Measurements from ENCODE around the gene PLAC8L1. TPM values are rescaled to one million over a fixed set of nuclear protein-coding genes. Genes with fewer than 3 reads are reported as not detected.
A peak's percentile ranks its signal among the peaks of the same experiment; 100 is the strongest.

PLAC8L1 gene
- total and polyA plus RNA-seq, 4 donors = 0.46 to 0.51 TPM; not detected in 2

DNA sequence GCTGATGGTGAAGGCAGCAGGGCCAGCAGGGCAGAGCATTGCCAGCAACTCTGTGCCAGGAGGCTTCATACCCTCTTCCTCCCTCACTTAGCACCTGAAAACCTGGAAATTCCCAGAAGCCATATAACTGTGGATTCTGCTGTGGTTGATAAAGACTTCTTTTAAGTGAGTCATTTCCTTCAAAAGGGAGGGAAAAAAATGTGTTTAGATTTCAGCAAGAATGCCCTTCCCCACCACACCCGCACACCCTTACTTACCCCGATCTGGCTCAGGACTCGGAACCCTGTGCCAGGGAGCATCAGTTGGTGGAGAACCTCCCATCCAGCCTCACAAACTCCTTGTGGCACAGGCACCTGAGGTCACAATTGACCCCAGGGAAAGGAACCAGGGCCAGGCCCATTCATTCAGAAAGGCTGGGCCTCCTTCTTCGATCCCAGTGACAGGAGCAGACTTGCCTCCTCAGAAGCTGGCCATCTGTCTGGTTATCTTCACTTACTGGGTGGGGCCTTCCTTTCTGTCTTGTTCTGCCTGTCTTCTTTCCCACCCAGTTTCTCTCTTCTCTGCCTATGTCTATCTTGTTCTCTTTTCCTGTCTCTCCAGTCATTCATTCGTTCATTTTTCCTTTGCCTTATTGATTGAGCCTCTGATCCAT lies 62.6 kb downstream of the PLAC8L1 start:
- Histone ChIP-seq H3K9me3 (ENCODE audit: control insufficient read depth in 4 of 4, insufficient read depth in 3 of 4, low read length in 3 of 4) (no peaks in the 10 kb centered on the region), H3K9ac (ENCODE audit: insufficient read depth in 1 of 2, low read length in 2 of 2) (no peak overlapping the region), H3K27me3 (ENCODE audit: control insufficient read depth in 3 of 3, insufficient read depth in 3 of 3, low read length in 2 of 3) (no peaks in the 10 kb centered on the region), H3K36me3 (ENCODE audit: control insufficient read depth in 4 of 4, insufficient read depth in 4 of 4, low read length in 4 of 4) (no peaks in the 10 kb centered on the region), H3K4me1 (ENCODE audit: control insufficient read depth in 5 of 5, insufficient read depth in 5 of 5, low read length in 5 of 5) (peaks cover 0 to 4% (median 0%) of the 10 kb centered on the region in 5 donors), H3K27ac (ENCODE audit: low read depth in 1 of 2, low read length in 1 of 2) (no peak overlapping the region), H3K4me3 (no peak overlapping the region)
- peak; percentile 48 for ATAC-seq (ENCODE audit: insufficient read depth, low FRiP score)
- TF ChIP-seq, protein P1, sequence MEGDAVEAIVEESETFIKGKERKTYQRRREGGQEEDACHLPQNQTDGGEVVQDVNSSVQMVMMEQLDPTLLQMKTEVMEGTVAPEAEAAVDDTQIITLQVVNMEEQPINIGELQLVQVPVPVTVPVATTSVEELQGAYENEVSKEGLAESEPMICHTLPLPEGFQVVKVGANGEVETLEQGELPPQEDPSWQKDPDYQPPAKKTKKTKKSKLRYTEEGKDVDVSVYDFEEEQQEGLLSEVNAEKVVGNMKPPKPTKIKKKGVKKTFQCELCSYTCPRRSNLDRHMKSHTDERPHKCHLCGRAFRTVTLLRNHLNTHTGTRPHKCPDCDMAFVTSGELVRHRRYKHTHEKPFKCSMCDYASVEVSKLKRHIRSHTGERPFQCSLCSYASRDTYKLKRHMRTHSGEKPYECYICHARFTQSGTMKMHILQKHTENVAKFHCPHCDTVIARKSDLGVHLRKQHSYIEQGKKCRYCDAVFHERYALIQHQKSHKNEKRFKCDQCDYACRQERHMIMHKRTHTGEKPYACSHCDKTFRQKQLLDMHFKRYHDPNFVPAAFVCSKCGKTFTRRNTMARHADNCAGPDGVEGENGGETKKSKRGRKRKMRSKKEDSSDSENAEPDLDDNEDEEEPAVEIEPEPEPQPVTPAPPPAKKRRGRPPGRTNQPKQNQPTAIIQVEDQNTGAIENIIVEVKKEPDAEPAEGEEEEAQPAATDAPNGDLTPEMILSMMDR (IDR thresholded peaks at IDR 0.05; ENCODE audit: control extremely low read depth, extremely low read depth) = no peak
- 62 to 64% methylated on average over 5 of the region's 5 CpGs for WGBS, 2 donors
- no peak for DNase-seq

DNA sequence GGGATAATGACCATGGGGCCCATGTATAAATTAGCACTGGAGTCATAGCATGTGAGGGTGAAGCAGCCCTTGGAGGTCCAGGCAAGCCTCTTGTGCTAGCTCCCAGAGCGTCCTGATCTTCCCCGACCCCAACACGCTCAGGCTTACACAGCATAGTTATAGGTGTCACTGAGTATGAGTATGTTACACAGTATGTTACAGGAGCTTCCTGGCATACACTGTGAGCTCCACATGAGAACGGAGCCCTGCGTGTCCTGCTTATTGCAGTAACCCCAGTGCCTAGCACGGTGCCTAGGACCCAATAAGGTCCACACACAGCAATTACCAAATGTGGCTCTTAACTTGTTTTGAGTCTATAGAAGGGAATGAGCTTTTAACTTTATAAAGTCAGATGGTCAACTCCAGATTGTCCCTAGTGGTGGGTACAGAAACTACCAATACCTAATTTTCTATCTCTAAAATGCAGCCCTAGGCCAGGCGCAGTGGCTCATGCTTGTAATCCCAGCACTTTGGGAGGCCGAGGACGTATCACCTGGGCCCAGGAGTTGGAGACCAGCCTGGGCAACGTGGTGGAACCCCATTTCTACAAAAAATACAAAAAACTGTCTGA lies 64.1 kb downstream of the PLAC8L1 start:
- Histone ChIP-seq H3K36me3 (ENCODE audit: control insufficient read depth in 4 of 4, insufficient read depth in 4 of 4, low read length in 4 of 4) (no peaks in the 10 kb centered on the region), H3K4me3 (no peak overlapping the region), H3K4me1 (ENCODE audit: control insufficient read depth in 5 of 5, insufficient read depth in 5 of 5, low read length in 5 of 5) (peaks cover 0 to 4% (median 0%) of the 10 kb centered on the region in 5 donors), H3K9ac (ENCODE audit: insufficient read depth in 1 of 2, low read length in 2 of 2) (no peak overlapping the region), H3K27ac (ENCODE audit: low read depth in 1 of 2, low read length in 1 of 2) (no peak overlapping the region), H3K9me3 (ENCODE audit: control insufficient read depth in 4 of 4, insufficient read depth in 3 of 4, low read length in 3 of 4) (no peaks in the 10 kb centered on the region), H3K27me3 (ENCODE audit: control insufficient read depth in 3 of 3, insufficient read depth in 3 of 3, low read length in 2 of 3) (no peaks in the 10 kb centered on the region)
- 90 to 91% methylated on average over 10 of the region's 10 CpGs for WGBS, 2 donors
- TF ChIP-seq, protein P1 (IDR thresholded peaks at IDR 0.05; ENCODE audit: control extremely low read depth, extremely low read depth) = no peak
- DNase-seq (no peak), ATAC-seq (ENCODE audit: insufficient read depth, low FRiP score) (no peak)

DNA sequence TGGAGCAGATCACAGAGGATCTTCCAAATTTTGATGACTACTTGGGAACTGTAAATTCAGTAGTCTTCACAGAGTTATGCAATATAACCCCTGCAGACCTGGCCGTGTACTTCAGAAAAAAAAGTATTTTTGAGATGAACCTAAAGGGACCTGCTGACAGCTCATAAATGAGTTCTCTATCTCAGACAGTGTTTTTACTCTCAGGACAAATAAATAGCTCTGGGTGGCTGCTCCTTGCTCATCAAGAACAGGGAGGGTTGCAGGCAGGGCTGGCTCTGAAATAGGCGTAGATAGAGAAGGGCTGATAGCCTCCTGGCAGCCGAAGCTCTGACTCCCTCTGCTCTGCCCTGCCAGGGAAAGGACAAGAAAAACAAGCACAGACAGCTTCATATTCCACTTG lies 64.8 kb downstream of the PLAC8L1 start:
- Histone ChIP-seq H3K9me3 (ENCODE audit: control insufficient read depth in 4 of 4, insufficient read depth in 3 of 4, low read length in 3 of 4) (no peaks in the 10 kb centered on the region), H3K9ac (ENCODE audit: insufficient read depth in 1 of 2, low read length in 2 of 2) (no peak overlapping the region), H3K27ac (ENCODE audit: low read depth in 1 of 2, low read length in 1 of 2) (no peak overlapping the region), H3K27me3 (ENCODE audit: control insufficient read depth in 3 of 3, insufficient read depth in 3 of 3, low read length in 2 of 3) (no peaks in the 10 kb centered on the region), H3K4me1 (ENCODE audit: control insufficient read depth in 5 of 5, insufficient read depth in 5 of 5, low read length in 5 of 5) (peaks cover 0 to 4% (median 0%) of the 10 kb centered on the region in 5 donors), H3K4me3 (no peak overlapping the region), H3K36me3 (ENCODE audit: control insufficient read depth in 4 of 4, insufficient read depth in 4 of 4, low read length in 4 of 4) (no peaks in the 10 kb centered on the region)
- WGBS, 2 donors = 47 to 50% methylated on average over 3 of the region's 3 CpGs
- ATAC-seq (ENCODE audit: insufficient read depth, low FRiP score) (no peak), DNase-seq (no peak)
- TF ChIP-seq, protein P1 (IDR thresholded peaks at IDR 0.05; ENCODE audit: control extremely low read depth, extremely low read depth) = no peak
